Measurements from ENCODE around the gene KIF25.

- TF ChIP-seq CTCF (conservative IDR thresholded peaks at IDR 0.05 in 1 of 2, IDR thresholded peaks at IDR 0.05 in 1 of 2; ENCODE audit: extremely low read depth in 1 of 2, insufficient read depth in 1 of 2, low read depth in 1 of 2, low read length in 2 of 2) (no peak), EZH2 (IDR thresholded peaks at IDR 0.05; ENCODE audit: borderline replicate concordance, low read length) (no peak)
These were observed 96.2 kb downstream of the KIF25 start for GRCh38 chr6:168093634-168094033.

Measured in mammary epithelial cell (primary cell).